GM19455 (cell line): ENCODE measurements around the gene NCKAP5.

Experiments
- ATAC-seq: cut with Tn5 transposase; IDR thresholded peaks from one replicate; pipeline ENCODE4 v1.9.1; 2021; ENCODE audit not compliant: unreplicated experiment

Gene NCKAP5

DNA sequence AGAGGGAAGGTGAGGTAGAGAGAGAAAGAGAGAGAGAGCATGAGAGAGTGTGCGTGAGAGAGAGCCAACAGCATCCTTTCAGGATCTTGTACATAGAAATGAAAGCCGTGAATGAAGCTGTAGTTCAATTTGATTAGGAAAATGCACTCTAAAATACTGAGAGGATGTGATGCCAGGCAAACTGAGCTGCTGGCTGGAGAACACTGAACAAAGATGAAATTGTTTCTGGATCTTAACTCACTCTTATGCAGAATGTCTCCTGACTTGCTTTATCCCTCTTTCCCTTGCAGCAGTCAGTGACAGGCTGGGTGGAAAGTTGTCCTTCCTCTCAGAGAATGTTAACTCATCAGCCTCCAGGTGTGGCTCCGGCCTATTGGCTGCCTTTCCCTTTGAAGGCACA lies 908.9 kb downstream of the NCKAP5 start:
- ATAC-seq, result no peak

DNA sequence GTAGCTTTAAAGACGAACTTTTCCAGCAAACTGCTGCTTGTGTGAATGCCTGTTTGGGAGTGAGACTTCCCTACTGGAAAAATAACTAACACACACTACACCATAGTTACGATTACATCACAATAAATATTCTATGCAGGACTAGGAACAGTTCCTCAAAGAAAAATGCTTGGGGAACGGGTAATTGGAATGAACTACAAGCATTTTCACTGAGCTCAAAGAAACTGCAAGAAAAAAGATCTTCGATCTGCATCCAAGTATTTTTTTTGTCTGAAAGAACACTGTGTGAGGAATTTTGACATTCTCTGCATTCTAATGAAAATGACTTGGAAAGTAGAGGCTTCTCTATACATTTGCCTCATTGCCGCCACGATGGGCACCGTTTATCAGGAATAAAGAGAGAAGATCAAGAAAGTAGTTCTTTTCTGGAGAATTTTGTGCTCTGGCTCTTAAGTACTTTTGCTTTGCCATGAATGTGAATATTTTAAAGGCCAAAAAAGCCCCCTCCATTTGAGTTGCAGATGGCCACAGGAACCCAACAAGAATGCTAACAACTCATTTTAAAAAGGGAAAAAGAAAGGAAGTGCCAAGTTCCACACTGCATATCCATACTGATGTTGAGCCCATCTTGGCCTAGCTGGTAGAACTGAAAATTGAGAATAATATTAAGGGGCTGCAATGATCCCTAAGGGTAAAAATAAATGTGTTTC lies 911.8 kb downstream of the NCKAP5 start:
- no peak for ATAC-seq

DNA sequence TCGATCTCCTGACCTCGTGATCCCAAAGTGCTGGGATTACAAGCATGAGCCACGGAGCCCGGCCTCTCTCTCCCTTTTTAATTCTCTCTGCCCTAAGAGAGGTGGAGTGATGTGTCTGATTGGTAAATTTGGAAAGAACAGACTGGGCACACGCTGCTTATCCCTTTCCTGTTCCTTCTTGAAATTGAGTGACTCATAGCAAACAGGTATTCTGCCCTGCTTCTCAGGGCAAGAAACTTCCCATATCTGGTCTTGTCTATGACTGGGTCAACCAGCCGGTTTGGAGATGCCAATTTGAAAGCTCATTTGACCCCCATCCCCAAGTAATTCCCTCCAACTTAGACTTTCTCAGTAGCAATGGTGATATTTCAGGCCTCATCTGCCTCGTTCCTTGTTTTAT lies 913.3 kb downstream of the NCKAP5 start:
- no peak for ATAC-seq

- ATAC-seq, result no peak
Measured at GRCh38 chr2:132654335-132654734, 913.9 kb downstream of the NCKAP5 start.

DNA sequence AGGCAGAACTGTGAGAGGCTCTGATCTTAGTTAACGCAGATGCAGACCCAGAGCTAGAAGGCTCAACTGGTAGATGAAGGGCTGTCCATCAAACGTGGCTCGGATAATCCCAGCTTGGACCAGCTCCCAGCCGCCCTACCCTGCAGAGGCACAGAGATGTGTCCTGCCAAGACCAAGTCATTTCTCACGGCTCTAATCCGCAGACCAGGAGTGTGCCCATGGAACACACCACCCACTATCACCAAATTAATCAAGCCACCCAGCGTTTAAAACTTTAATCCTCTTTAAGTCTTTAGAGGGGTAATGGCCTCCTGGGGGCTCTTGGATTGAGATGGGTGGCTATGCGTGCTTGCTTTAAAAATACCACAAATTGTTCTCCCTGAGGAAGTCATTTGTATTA lies 915.8 kb downstream of the NCKAP5 start:
- no peak for ATAC-seq

- ATAC-seq, result no peak
Measured at GRCh38 chr2:132651115-132652045, 916.9 kb downstream of the NCKAP5 start.

DNA sequence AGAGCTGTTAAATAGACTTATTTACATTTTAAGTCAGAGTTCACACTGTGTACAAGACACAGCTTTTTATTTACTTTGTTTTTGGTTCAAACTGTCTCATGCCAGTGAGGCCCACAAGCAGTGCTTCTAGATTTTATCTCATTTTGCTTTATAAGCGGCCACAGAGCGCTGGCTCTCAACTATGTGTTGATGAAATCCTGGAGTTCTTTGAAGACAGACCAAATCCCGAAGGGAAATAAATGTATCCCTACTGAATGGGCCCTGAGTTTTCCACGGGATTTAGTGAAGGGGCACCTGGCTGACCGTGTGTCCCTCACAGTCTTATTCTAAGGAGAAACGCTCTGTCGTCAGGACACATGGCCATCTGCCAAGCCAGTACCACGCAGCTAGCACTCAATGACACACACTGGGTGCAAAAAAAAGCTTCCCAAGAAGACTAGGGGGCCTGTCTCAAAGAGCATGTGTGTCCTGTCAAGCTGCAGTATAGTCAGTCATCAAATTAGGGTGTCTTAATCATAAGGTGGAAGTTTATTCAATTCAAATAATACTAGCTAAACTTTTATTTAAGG lies 921.6 kb downstream of the NCKAP5 start:
- no peak for ATAC-seq

DNA sequence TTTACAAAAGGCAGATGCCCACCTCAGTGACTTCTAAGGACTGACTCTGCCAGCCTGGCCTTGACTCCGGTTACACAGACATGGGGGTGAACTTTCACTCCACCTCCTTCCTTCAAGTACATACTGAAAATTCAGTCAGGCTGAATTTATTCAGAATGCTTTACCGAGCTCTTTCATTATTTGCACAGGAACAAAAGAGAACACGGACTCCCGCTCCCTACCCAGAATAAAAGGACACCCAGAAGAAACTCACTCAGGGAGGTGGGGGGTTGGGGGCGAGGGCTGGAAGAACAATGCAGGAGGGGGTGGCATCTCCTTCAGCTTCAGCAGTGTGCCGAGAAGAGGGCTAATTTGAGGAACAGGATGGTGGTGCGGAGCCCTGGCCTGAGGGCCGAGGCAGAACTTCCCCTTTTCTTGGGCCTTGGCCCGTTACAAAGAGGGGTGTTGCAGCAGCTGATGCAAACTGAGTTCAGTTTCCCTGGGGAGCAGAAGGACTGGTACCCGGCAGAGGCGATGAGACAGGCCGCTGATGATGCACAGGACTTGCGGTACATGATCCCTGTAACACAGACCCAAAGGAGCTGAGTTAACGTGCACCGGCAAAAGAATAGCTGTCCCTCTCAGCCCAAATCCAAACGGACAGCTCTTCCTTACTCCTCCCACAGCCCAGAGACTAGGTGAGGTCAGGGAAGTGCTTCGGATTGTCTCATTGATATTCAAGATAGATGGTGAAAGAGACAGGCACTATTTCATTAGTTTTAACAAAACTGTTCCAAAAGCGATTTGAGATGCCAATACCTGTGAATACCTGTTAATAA lies 922.3 kb downstream of the NCKAP5 start:
- no peak for ATAC-seq

- no peak for ATAC-seq
Measured at GRCh38 chr2:132645176-132645575, 923.1 kb downstream of the NCKAP5 start.

DNA sequence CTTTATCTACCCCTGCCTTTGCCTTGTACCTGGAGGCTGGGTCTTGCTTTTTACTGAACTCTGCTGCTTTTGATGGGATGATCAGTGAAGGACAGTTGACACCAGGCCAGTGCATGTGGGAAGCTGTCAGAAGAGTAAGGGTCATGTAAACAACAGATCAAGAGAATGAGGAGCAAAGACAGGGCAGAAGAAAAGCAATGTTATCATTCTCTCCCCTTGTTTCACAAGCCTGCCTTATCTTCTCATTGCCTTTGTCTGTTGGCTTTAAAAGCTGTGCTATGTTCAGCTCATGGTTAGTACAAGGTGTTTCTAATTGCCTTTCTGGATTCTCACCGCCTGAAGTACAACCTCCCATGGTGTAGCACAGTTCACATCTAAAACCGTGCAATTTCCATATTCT lies 925.8 kb downstream of the NCKAP5 start:
- no peak for ATAC-seq

GRCh38 chr2:132641819-132642218 lies 926.4 kb downstream of the NCKAP5 start:
- no peak for ATAC-seq

- no peak for ATAC-seq
Measured at GRCh38 chr2:132640116-132640515, 928.1 kb downstream of the NCKAP5 start.

GRCh38 chr2:132638313-132639040 lies 929.8 kb downstream of the NCKAP5 start:
- no peak for ATAC-seq

- no peak for ATAC-seq
Measured at GRCh38 chr2:132636346-132636745, 931.9 kb downstream of the NCKAP5 start.

- no peak for ATAC-seq
Measured at GRCh38 chr2:132633635-132634034, 934.6 kb downstream of the NCKAP5 start.

DNA sequence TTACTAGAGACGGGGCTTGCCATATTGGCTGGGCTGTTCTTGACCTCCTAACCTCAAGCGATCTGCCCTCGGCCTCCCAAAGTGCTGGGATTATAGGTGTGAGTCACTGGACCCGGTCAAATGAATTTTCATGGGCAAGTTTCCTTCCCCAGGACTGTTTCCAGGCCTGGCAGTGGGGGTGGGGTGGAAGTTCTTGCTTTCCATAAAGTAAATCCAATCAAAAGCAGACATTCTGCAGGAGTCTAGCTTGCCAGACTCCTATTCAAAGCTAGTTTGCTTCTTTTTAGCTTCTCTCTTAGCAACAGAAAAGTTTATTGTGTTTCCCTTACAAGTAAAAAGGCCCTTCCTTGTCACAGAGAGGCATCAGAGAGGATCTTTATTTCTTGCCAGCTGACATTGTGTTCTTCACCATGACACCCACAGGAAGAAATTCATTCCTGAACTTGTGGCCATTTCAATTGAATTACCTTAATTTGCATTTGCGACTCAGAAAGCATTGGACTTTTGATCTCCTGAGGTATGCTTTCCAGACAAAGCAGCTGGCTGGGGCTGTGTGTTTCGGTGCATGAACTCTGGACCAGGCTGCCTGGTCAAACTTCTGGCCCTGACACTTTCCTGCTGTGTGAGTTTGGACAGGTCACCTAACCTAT lies 936.1 kb downstream of the NCKAP5 start:
- ATAC-seq, result no peak

GRCh38 chr2:132627536-132627935 lies 940.7 kb downstream of the NCKAP5 start:
- no peak for ATAC-seq

DNA sequence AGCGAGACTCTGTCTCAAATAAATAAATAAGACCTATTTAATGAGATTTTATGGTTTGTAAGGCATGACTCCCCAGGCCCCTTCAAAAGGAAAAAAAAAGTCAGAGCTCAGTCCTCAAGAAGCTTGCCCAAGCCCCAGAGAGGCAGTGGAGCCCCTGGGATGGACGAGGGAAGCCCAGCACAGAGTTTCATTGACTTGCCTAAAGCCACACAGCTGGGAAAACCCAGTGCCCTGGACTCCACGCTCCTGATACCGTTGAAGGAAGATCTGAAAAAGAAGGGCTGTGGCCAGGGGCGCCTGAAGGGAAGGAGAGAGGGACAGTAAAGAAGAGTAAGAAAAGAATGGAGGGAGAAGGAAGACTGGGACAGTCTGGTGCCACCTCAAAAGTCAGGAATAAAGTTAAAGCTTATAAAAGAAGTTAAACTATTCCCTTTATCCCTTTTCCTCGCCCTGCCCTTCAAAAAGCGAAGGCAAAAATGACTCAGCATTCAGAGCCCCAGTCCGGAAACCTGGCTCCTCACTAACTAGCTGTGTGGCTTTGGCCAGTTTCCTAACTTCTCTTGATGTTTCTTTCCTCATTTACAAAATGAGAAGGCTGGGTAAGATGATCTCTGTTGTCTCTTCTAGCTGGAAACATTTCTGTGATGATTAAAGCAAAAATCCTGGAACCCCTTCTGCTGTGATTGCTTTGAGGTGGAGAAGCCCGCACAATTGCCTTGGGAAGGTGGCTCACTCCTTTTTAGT lies 945.0 kb downstream of the NCKAP5 start:
- ATAC-seq, result no peak
